GM19193 (cell line): ENCODE measurements around the gene MTG2.

Experiments
- POLR2A ChIP-seq: IDR thresholded peaks from 4 replicates; pipeline ENCODE4 v1.6.1; 2011; ENCODE audit not compliant: insufficient read depth, insufficient read length; ENCODE audit errors: extremely low read depth

MTG2 gene

DNA sequence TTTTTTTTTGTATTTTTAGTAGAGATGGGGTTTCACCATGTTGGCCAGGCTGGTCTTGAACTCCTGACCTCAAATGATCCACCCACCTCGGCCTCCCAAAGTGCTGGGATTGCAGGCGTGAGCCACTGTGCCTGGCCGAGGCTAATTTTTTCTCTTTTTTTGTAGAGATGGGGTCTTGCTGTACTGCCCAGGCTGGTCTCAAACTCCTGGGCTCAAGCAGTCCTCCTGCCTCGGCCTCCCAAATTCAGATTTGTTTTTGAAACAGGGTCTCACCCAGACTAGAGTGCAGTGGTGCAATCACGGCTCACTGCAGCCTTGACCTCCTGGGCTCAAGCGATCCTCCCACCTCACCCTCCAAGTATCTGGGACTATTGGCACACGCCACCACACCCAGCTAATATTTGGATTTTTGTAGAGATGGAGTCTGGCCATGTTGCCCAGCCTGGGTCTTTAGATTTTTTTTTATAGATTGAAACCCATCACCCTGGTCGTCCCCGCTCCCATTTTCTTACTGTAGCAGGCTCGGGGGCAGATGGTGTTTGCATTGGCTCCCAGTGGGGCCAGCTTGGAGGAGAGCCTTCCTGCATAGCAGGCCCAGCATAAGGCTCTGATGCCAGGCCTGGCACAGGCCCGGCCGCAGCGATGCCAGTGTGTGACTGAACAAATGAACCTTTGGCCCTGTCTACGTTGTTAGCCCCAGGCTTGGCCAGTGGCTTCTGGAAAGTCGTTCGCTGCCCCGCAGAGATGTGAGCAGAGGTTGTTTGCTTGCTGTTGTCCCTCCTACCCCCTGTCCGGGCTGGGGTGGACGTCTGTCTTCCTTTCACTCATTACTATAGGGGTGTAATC lies 4.3 kb upstream of the MTG2 start:
- TF ChIP-seq POLR2A: no peak

DNA sequence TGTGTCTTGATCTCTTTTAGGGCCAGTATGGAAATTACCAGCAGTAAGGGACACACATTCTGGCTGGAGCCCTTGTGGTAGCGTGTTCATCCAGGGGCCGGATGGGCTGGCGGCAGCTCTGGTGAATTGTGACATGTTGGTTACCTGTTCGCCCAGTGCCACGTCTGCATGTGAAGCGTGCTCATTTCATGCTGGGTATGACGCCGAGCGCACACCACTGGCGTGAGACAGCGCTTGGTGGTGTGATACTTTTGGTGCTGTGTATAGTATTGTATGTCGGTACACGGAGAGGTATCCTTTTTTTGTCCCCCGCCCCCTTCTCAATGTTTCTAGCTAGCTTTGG lies 3.7 kb upstream of the MTG2 start:
- no peak for TF ChIP-seq POLR2A

DNA sequence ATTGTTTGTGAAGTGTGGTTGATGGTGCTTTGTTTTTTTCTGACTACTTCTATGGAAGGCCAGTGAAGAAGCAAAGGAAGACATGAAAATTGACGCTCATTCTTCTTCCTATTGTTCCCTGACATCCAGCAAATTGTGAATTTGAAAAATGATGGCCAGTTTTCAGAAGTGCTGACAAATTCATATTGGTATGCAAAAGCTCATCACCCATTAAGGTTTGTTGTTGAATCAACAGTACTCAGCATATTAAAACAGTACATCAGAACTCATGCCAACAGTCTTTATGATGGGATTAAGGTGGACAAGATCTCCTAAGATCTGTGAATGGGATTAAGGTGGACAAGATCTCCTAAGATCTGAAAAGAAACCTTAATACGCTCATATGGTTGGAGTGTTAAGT lies 1.0 kb upstream of the MTG2 start:
- no peak for TF ChIP-seq POLR2A

DNA sequence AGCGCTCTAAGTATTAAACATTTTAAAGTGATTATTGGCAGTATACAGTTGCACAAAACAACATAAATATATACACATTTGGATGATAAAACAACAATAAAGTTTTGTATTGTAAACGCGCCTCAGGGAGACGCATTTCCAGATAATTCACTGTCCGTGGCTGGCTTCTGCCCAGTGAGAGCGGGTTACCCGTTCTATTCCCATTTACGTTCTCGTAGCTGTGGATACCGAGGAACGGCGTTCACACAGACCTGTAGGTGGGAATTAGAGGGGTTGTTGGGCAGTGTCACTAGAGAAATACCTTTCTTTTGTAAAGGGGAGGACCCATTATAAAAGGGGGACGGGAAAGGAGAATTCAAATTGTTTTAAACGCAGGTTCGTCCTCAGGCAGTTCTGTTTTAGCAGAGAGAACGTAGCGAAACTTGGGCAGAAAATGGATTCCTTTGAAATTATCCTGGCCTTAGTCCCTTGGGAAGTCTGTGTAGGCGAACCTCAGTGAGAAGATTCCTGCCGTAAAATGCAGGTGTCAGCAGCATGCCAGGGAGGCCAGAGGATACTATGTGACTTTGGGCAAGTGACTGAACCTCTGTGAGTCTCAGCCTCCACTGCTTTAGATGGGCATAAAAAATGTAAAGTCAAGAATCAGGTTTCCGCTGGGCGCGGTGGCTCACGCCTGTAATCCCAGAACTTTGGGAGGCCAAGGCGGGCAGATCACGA lies 756 bp downstream of the MTG2 start:
- TF ChIP-seq POLR2A: no peak

DNA sequence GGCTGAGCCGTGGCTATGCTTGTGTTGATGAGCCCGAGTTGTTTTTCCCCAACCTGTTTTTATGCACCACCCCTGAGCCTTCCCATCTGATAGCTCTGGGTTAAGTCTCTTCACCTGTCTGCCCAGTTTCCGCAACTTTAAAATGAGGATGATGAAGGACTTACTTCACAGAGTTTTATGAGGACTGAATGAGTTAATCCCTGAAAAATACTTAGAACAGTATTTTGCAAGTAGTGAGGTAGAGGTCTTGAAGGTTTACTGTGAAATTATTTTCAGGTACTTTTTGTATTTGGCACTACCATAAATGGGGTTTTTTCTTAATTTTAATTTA lies 3.2 kb downstream of the MTG2 start:
- TF ChIP-seq POLR2A: no peak

DNA sequence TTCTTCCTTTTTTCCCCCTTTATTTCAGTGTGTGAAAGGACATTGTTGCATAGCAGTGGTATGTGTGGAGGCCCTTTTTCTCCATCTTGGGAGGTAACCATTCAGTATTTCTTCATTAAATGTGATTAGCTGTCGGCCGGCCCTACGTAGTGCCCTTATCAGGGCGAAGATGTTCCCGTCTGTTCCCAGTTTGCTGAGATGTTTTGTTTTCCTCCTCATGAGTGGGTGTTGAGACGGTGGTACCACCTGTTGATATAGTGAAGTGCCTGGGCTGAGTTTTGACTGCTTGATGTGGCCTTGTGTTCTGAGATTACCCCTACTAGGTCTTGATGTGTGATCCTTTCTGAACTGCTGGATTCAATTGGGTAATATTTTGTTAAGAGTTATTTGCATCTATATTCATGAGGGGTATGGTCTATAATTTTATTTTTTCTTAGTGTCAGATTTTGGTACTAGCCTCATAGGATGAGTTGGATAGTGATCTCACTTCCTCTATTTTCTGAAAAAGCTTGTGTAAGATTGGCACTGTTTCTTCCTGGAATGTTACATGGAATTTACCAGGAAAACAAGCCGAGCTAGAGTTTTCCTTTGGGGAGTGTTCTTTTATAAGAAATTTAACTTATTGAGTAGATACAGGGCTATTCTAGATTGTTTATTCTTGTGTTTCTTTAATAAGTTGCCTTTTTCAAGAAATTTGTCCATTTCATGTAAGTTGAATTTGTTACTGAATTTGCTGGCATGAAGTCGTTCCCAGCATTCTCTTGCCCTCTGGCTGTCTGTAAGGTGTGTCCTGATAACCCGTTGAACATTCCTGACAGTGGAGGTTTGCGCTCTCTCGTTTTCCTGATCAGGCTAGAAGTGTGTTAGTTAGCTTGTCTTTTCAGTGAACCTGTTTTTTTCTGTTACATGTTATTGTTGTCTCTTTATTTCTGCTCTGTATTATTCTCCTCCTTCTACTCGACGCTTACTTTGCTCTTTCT lies 4.3 kb downstream of the MTG2 start:
- no peak for TF ChIP-seq POLR2A

DNA sequence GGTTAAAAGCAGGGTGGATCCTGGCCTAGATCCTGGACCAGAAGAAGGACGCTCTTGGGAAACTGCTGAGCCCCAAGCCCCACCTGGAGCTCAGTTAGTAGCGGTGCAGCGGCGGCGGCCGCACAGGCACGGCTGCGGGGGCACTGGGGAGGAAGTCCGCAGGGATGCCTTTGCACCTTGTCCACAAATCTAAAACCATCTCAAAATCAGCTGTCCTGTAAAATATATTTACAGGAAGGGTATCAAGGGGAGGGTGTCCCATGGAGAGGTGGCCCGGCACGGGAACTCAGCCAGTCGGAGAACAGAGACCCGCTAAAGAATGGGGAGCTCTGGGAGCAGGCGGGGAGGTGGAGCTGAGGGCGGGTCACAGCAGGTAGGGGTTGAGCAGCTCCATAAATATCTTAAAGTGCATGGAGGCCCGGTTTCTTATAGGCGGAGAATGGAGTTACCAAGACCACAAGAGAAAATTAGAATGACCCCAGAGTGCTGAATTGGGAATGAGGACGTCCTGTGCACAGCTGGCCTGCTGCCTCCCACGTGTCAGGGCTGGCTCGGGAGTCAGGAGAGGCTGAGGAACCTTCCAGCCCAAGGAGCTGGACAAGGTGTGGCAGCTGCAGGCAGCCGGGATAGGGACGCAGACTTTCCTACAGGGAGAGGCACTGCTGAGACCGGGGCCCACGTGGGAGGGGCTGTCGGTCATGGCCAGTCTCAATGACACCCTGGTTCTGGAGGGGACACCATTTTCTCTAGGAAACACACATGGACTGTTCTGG lies 8.0 kb downstream of the MTG2 start:
- TF ChIP-seq POLR2A: no peak

DNA sequence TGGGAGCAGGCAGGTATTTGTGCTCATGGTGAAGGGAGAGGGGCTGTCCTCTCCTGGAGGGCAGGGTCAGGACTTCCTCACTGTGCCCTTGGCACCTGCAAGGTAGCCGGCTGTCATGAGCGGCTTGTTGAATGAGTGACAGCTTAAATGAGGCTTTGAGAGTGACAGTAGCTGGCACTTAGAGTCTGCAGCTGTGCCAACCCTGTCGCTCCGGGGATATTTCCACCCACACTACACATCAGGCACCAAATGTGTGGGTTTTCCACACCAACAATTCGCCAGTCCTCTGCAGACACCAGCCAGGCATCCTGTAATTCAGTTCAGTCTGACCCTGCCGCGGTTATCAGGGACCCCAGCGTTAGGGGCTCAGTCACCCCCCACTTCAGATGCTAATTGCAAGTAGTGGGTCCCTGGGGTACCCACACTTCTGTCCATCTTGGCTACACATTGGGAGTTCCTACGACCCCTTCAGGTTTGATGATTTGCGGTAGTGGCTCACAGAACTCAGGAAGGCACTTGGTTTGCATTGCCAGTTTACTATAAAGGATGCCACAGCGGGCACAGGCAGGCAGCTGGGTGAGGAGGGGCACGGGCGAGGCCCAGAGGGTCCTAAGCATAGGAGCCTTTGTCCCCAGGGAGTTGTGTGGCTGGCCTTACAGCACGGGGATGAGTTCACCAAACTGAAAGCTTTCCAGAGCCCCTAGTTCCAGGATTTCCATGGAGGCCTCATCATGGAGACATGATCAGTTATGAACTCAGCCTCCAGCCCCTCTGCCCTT lies 9.1 kb downstream of the MTG2 start:
- no peak for TF ChIP-seq POLR2A

DNA sequence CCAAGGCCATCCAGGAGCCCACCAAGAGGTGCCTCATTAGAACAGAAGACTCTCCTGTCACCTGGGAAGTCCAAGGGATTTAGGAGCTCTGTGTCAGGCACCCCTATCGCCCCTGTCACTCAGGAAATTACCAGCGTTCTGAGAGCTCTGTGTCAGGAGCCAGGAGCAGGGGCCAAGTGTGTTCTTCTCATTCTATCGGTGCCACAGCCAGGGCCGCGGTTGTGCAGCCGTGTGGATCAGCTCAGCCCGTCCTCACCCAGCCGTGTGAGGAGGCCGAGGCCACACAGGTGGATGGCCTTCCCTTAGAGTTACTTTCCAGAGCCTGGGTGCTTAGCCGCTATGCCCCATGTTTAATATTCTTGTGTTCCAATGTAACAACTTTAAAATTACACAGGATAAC lies 9.8 kb downstream of the MTG2 start:
- no peak for TF ChIP-seq POLR2A

DNA sequence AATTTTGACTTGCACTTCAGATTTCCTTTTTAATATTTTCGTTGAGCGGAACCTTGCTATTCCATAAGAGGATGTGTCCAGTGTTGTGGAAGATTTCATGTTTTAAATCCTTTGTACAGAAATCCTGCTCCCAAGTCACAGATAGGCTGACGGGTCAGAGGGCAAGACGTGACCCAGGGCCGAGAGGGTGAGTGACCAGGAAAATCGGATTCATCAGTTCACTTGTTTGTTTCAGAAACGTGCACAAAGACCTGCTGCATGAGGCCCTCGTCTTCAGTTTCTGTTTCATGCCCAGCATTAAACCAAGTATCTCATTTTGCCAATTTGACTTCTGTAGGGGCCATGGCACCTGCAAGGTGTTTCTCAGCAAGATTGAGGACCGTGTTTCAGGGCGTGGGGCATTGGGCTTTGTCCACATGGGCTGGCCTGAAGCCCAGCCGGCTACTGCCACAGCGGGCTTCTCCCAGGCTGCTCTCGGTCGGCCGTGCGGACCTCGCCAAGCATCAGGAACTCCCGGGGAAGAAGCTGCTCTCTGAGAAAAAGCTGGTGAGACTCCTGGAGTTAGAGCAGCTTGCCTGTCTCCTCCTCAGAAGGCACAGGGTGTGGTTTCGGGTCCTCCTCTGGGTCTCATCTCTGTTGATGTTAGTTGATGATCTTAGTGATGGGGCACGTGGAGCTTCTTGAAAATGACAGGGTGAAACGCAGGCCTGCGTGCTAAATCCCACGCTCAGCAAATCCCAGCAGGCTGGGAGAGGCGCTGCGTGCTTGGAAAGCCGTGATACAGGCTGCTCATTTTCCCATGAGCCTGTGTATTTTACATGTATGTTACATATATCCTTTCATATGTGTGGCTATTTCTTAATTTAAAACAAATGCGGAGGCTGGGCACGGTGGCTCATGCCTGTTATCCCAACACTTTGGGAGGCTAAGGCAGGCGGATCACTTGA lies 10.5 kb downstream of the MTG2 start:
- no peak for TF ChIP-seq POLR2A

DNA sequence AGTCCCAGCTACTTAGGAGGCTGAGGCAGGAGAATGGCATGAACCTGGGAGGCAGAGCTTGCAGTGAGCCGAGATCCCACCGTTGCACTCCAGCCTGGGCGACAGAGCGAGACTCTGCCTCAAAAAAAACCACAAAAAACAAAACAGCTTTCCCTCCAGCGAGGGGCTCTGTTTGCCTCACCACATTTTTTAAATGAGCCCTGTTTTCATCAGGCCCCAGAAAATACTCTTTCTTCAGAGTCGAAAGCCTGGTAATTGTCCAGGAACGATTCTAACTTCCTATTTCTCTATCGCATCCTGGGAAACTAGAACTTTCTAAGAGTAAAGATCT lies 12.2 kb downstream of the MTG2 start:
- TF ChIP-seq POLR2A: no peak

DNA sequence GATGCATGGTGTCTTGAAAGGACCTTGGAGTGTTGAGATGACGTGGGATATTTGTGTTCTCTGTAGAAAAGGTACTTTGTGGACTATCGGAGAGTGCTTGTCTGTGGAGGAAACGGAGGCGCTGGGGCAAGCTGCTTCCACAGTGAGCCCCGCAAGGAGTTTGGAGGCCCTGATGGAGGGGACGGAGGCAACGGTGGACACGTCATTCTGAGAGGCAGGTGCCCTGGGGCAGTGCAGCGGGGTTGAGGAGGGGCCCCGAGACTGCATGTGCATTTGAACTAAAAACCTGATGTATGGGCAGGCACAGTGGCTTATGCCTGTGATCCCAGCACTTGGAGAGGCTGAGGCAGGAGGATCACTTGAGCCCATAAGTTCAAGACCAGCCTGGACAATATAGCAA lies 12.9 kb downstream of the MTG2 start:
- no peak for TF ChIP-seq POLR2A

DNA sequence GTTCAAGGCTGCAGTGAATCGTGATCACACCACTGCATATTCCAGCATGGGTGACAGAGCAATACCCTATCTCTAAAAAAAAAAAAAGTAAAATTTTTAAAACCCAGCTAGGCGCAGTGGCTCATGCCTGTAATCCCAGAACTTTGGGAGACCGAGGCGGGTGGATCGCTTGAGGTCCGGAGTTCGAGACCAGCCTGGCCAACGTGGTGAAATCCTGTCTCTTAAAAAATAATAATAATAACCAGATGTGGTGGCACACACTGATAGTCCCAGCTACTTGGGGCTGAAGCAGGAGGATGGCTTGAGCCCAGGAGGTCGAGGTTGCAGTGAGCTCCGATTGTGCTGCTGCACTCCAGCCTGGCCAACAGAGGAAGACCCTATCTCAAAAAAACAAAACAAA lies 13.5 kb downstream of the MTG2 start:
- TF ChIP-seq POLR2A: no peak
